Ascending aorta (tissue), 2 donors: ENCODE results near the gene RAI14. TPM values are rescaled to one million over a fixed set of nuclear protein-coding genes. Genes with fewer than 3 reads are reported as not detected.

Source experiments
- DNase-seq, 2 donors: peaks; one replicate each; pipeline ENCODE4 v3.0.0-alpha.2; 2019; ENCODE audit warnings: low spot score in 2 of 2
- H3K27ac ChIP-seq, 2 donors: fragments of 200-600 bp; sonication (generic); one replicate each; pipeline ENCODE4 v1.5.1; 2016 to 2017; ENCODE audit warnings: mild to moderate bottlenecking in 1 of 2
- H3K27me3 ChIP-seq: fragments of 200-600 bp; sonication (generic); one replicate; pipeline ENCODE4 v1.5.1; 2017
- H3K36me3 ChIP-seq, 2 donors: fragments of 200-600 bp; sonication (generic); one replicate each; pipeline ENCODE4 v1.5.1; 2016
- H3K4me1 ChIP-seq, 2 donors: fragments of 200-600 bp; sonication (generic); one replicate each; pipeline ENCODE4 v1.5.1; 2016 to 2017; ENCODE audit warnings: mild to moderate bottlenecking in 1 of 2
- H3K4me3 ChIP-seq, 2 donors: fragments of 200-600 bp; sonication (generic); one replicate each; pipeline ENCODE4 v1.5.1; 2016 to 2017; ENCODE audit warnings: mild to moderate bottlenecking in 1 of 2
- H3K9me3 ChIP-seq, 2 donors: fragments of 200-600 bp; sonication (generic); one replicate each; pipeline ENCODE4 v1.5.1; 2016
- intact Hi-C: fragments of 100-400 bp; cut with DNase I; formaldehyde crosslinking; loops from one replicate; pipeline ENCODE4 v1.15.1; 2023
- total RNA-seq: library from RNA; depleted of rRNA; stranded (reverse); fragments of >200 nt; gene quantifications from one replicate; pipeline ENCODE4 v1.1.0, GENCODE V29; 2016
- TF ChIP-seq, protein P1 (sequence below), 3 experiments: fragments of 200-600 bp in 2 of 3; fragments of 450-650 bp in 1 of 3; sonication (generic) in 2 of 3; IDR thresholded peaks; one replicate each; pipeline ENCODE4 v1.5.1; 2016 to 2019; ENCODE audit warnings: antibody characterized with exemption in 3 of 3, mild to moderate bottlenecking in 1 of 3, moderate library complexity in 1 of 3

RAI14 gene
- total RNA-seq, 1 donor from 2014 or later, result 134 TPM

- H3K27ac ChIP-seq, result no peak overlapping the region
- no peaks in the 10 kb centered on the region for H3K27me3 ChIP-seq
- H3K9me3 ChIP-seq, result no peaks in the 10 kb centered on the region
- H3K4me3 ChIP-seq, result no peak overlapping the region
- TF ChIP-seq, protein P1, sequence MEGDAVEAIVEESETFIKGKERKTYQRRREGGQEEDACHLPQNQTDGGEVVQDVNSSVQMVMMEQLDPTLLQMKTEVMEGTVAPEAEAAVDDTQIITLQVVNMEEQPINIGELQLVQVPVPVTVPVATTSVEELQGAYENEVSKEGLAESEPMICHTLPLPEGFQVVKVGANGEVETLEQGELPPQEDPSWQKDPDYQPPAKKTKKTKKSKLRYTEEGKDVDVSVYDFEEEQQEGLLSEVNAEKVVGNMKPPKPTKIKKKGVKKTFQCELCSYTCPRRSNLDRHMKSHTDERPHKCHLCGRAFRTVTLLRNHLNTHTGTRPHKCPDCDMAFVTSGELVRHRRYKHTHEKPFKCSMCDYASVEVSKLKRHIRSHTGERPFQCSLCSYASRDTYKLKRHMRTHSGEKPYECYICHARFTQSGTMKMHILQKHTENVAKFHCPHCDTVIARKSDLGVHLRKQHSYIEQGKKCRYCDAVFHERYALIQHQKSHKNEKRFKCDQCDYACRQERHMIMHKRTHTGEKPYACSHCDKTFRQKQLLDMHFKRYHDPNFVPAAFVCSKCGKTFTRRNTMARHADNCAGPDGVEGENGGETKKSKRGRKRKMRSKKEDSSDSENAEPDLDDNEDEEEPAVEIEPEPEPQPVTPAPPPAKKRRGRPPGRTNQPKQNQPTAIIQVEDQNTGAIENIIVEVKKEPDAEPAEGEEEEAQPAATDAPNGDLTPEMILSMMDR (IDR thresholded peaks at IDR 0.05), result no peak
- no peak for DNase-seq
- intact Hi-C loops, result no loop called here
- H3K4me1 ChIP-seq, result no peaks in the 10 kb centered on the region
- H3K36me3 ChIP-seq, result no peaks in the 10 kb centered on the region
Measured at GRCh38 chr5:34628373-34628772, 27.8 kb upstream of the RAI14 start.

GRCh38 chr5:34630596-34630995 lies 25.5 kb upstream of the RAI14 start:
- intact Hi-C loops, result no loop called here
- H3K4me1 ChIP-seq, result no peaks in the 10 kb centered on the region
- no peak for DNase-seq
- no peaks in the 10 kb centered on the region for H3K27me3 ChIP-seq
- TF ChIP-seq, protein P1 (IDR thresholded peaks at IDR 0.05), result no peak
- no peak overlapping the region for H3K27ac ChIP-seq
- no peak overlapping the region for H3K4me3 ChIP-seq
- H3K9me3 ChIP-seq, result no peaks in the 10 kb centered on the region
- H3K36me3 ChIP-seq, result no peaks in the 10 kb centered on the region

- intact Hi-C loops, result no loop called here
- H3K36me3 ChIP-seq, result no peaks in the 10 kb centered on the region
Measured at GRCh38 chr5:34632807-34633422, 23.2 kb upstream of the RAI14 start.

GRCh38 chr5:34639852-34640626 lies 16.1 kb upstream of the RAI14 start:
- TF ChIP-seq, protein P1 (IDR thresholded peaks at IDR 0.05), result no peak
- no peaks in the 10 kb centered on the region for H3K27me3 ChIP-seq
- H3K9me3 ChIP-seq, result no peaks in the 10 kb centered on the region
- H3K27ac ChIP-seq, result no peak overlapping the region
- H3K36me3 ChIP-seq, result no peaks in the 10 kb centered on the region
- H3K4me3 ChIP-seq, result no peak overlapping the region
- no peaks in the 10 kb centered on the region for H3K4me1 ChIP-seq
- intact Hi-C loops, result no loop called here
- DNase-seq, result no peak

More at GRCh38 chr5:34632807-34633422, 23.2 kb upstream of the RAI14 start:
- no peak for DNase-seq
- no peaks in the 10 kb centered on the region for H3K4me1 ChIP-seq
- no peaks in the 10 kb centered on the region for H3K27me3 ChIP-seq
- H3K27ac ChIP-seq, result no peak overlapping the region
- TF ChIP-seq, protein P1 (IDR thresholded peaks at IDR 0.05), result no peak
- no peaks in the 10 kb centered on the region for H3K9me3 ChIP-seq
- H3K4me3 ChIP-seq, result no peak overlapping the region

- H3K36me3 ChIP-seq, result no peaks in the 10 kb centered on the region
- no peak overlapping the region for H3K27ac ChIP-seq
- intact Hi-C loops, result no loop called here
Measured at GRCh38 chr5:34648039-34648839, 7.9 kb upstream of the RAI14 start.

More at GRCh38 chr5:34648039-34648839, 7.9 kb upstream of the RAI14 start:
- Histone ChIP-seq H3K4me1 (peaks cover 0 to 6% of the 10 kb centered on the region in 2 donors), H3K27me3 (no peaks in the 10 kb centered on the region), H3K9me3 (peaks cover 0 to 4% of the 10 kb centered on the region in 2 donors), H3K4me3 (no peak overlapping the region)
- no peak for DNase-seq
- TF ChIP-seq, protein P1 (IDR thresholded peaks at IDR 0.05), result no peak
